Panc1 (cell line): Measurements from ENCODE around the gene RPL35. TPM values are rescaled to one million over a fixed set of nuclear protein-coding genes. Genes with fewer than 3 reads are reported as not detected.

Experiments
- ATAC-seq: fragments of 200-7000 bp; cut with Tn5 transposase; 2 replicates; pipeline ENCODE4 v1.9.1; 2020; ENCODE audit warnings: mild to moderate bottlenecking, moderate library complexity
- BruUV-seq: library from RNA; stranded (reverse); fragments of 400-500 nt; replicated peaks from 2 replicates; lab custom pipeline; 2021; lab: Mats Ljungman, UMichigan
- CTCF ChIA-PET: fragments of 300-600 bp; sonication (Branson Sonifier 250); formaldehyde crosslinking; loops from one replicate; lab custom pipeline; 2022; ENCODE audit warnings: antibody characterized with exemption; lab: Charles Lee
- POLR2A ChIA-PET: fragments of 300-600 bp; sonication (Branson Sonifier 250); formaldehyde crosslinking; loops from one replicate; lab custom pipeline; 2022; ENCODE audit warnings: antibody characterized with exemption; lab: Charles Lee
- DNase-seq: peaks from one replicate; pipeline ENCODE4 v3.0.0-alpha.2; 2010; ENCODE audit warnings: low read depth, low spot score
- H3K27ac ChIP-seq: 2 replicates; pipeline ENCODE4 v1.5.1; 2011; ENCODE audit warnings: mild to moderate bottlenecking, low read length, inconsistent platforms
- H3K27me3 ChIP-seq: fragments of 200-500 bp; sonication (Bioruptor generic); 2 replicates; pipeline ENCODE4 v1.6.0; 2014; ENCODE audit warnings: low read length, inconsistent platforms; ENCODE audit not compliant: control insufficient read depth, insufficient read depth
- H3K36me3 ChIP-seq: fragments of 200-500 bp; sonication (Bioruptor generic); 2 replicates; pipeline ENCODE4 v1.5.1; 2014; ENCODE audit warnings: inconsistent platforms, mild to moderate bottlenecking, low read length, moderate library complexity; ENCODE audit not compliant: control insufficient read depth, insufficient read depth
- H3K4me1 ChIP-seq: 2 replicates; pipeline ENCODE4 v1.5.1; 2011; ENCODE audit warnings: inconsistent platforms, mild to moderate bottlenecking, low read length, moderate library complexity; ENCODE audit not compliant: control insufficient read depth, insufficient read depth
- H3K4me3 ChIP-seq, 2 experiments: 2 replicates each; pipeline ENCODE4 v1.5.1; 2011 to 2012; ENCODE audit warnings: low read depth in 2 of 2, low read length in 2 of 2, mild to moderate bottlenecking in 2 of 2, inconsistent platforms in 1 of 2, moderate library complexity in 1 of 2
- H3K9me3 ChIP-seq: fragments of 200-500 bp; sonication (Bioruptor generic); 2 replicates; pipeline ENCODE4 v1.5.1; 2014; ENCODE audit warnings: low read depth, mild to moderate bottlenecking, inconsistent platforms, low read length, moderate library complexity; ENCODE audit not compliant: control insufficient read depth, insufficient read depth
- POLR2AphosphoS5 ChIP-seq: IDR thresholded peaks from 2 replicates; pipeline ENCODE4 v1.6.1; 2012; ENCODE audit warnings: mild to moderate bottlenecking, low read depth, low read length, moderate library complexity
- SIN3A ChIP-seq: IDR thresholded peaks from 2 replicates; pipeline ENCODE4 v1.6.1; 2012; ENCODE audit warnings: low read depth, mild to moderate bottlenecking, low read length, moderate library complexity, borderline replicate concordance; ENCODE audit not compliant: insufficient read depth
- TCF7L2 ChIP-seq: IDR thresholded peaks from 2 replicates; pipeline ENCODE4 v1.6.1; 2011; ENCODE audit warnings: mild to moderate bottlenecking, low read depth, low read length, inconsistent platforms
- in situ Hi-C: cut with HindIII; loops from 2 replicates; pipeline ENCODE4 v1.10.0; 2016; ENCODE audit warnings: low sequenced_read_pairs, low pct_unique_long_range_greater_than_20kb
- intact Hi-C: fragments of 100-400 bp; cut with micrococcal nuclease; formaldehyde crosslinking; loops from one replicate; pipeline ENCODE4 v1.10.0; 2022; ENCODE audit not compliant: unreplicated experiment
- total RNA-seq: library from RNA; stranded (reverse); gene quantifications from one replicate; pipeline ENCODE4 v1.2.1, GENCODE V29; 2021; ENCODE audit not compliant: unreplicated experiment
- TF ChIP-seq, protein P1 (sequence below), 2 experiments: IDR thresholded peaks; 2 replicates each; pipeline ENCODE4 v1.6.1; 2011 to 2012; ENCODE audit warnings: low read depth in 2 of 2, control low read depth in 1 of 2, low read length in 1 of 2, mild to moderate bottlenecking in 1 of 2, moderate library complexity in 1 of 2; ENCODE audit not compliant: insufficient read depth in 1 of 2
- TF ChIP-seq, protein P2 (sequence below): fragments of 450-650 bp; IDR thresholded peaks from 2 replicates; pipeline ENCODE4 v1.5.1; 2017; ENCODE audit warnings: mild to moderate bottlenecking

Gene RPL35
- total RNA-seq, 1 experiment from 2014 or later = 758 TPM

DNA sequence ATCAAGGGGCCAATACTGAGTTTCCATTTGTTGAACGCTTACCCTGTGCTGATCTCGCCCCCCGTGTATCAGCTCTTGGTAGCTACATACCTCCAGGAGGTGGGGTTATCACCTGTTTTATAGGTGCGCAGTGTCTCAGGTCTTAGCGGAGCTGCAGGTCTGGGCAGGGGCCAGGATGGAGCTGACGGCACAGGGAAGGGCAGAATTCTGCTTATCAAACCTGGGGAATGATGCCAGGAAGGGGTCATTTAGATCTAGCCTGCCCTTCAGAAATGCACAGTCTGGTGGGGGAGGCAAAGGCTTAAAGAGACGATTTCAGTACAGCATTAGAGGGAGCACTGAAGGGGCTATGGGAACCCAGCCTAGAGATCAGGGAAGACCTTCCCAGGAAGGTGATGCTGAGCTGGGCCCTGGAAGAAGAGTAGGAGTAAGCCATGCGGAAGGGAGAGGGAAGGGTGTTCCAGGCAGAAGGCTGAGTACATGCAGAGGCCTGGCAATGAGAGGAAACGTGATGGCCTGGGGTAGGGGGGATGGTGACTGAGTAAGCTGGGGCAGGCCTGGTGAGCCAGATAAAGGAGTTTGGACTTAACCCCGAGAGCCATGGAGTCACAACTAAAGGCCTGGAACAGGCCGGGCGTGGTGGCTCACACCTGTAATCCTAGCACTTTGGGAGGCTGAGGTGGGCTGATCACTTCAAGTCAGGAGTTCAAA lies 53.4 kb downstream of the RPL35 start:
- H3K9me3 ChIP-seq = no peaks in the 10 kb centered on the region
- DNase-seq = no peak
- intact Hi-C loops = no loop called here
- no peaks in the 10 kb centered on the region for H3K27me3 ChIP-seq
- ChIA-PET CTCF (interaction anchor here (0.6 to 0.8 kb wide), 2 partner anchors 33 to 34 kb away, joined by 4 to 10 read pairs; no protein-coding TSS in a partner anchor), POLR2A (interaction anchor here (0.6 kb wide), 1 partner anchor 396 kb away, joined by 3 read pairs; no protein-coding TSS in a partner anchor)
- ATAC-seq = no peak
- H3K27ac ChIP-seq = no peak overlapping the region
- peaks cover under 1% of the 10 kb centered on the region for H3K4me1 ChIP-seq
- H3K36me3 ChIP-seq = no peaks in the 10 kb centered on the region; the same call in 1 of the 2 replicates
- in situ Hi-C loops = no loop called here
- no TSS peak for BruUV-seq
- TF ChIP-seq SIN3A (no peak), TCF7L2 (no peak), POLR2AphosphoS5 (no peak)
- TF ChIP-seq, protein P1, sequence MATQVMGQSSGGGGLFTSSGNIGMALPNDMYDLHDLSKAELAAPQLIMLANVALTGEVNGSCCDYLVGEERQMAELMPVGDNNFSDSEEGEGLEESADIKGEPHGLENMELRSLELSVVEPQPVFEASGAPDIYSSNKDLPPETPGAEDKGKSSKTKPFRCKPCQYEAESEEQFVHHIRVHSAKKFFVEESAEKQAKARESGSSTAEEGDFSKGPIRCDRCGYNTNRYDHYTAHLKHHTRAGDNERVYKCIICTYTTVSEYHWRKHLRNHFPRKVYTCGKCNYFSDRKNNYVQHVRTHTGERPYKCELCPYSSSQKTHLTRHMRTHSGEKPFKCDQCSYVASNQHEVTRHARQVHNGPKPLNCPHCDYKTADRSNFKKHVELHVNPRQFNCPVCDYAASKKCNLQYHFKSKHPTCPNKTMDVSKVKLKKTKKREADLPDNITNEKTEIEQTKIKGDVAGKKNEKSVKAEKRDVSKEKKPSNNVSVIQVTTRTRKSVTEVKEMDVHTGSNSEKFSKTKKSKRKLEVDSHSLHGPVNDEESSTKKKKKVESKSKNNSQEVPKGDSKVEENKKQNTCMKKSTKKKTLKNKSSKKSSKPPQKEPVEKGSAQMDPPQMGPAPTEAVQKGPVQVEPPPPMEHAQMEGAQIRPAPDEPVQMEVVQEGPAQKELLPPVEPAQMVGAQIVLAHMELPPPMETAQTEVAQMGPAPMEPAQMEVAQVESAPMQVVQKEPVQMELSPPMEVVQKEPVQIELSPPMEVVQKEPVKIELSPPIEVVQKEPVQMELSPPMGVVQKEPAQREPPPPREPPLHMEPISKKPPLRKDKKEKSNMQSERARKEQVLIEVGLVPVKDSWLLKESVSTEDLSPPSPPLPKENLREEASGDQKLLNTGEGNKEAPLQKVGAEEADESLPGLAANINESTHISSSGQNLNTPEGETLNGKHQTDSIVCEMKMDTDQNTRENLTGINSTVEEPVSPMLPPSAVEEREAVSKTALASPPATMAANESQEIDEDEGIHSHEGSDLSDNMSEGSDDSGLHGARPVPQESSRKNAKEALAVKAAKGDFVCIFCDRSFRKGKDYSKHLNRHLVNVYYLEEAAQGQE (IDR thresholded peaks at IDR 0.05; ENCODE audit: insufficient read depth in 1 of 2, low read depth in 2 of 2, low read length in 1 of 2) = no peak
- TF ChIP-seq, protein P2, sequence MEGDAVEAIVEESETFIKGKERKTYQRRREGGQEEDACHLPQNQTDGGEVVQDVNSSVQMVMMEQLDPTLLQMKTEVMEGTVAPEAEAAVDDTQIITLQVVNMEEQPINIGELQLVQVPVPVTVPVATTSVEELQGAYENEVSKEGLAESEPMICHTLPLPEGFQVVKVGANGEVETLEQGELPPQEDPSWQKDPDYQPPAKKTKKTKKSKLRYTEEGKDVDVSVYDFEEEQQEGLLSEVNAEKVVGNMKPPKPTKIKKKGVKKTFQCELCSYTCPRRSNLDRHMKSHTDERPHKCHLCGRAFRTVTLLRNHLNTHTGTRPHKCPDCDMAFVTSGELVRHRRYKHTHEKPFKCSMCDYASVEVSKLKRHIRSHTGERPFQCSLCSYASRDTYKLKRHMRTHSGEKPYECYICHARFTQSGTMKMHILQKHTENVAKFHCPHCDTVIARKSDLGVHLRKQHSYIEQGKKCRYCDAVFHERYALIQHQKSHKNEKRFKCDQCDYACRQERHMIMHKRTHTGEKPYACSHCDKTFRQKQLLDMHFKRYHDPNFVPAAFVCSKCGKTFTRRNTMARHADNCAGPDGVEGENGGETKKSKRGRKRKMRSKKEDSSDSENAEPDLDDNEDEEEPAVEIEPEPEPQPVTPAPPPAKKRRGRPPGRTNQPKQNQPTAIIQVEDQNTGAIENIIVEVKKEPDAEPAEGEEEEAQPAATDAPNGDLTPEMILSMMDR = no peak
- H3K4me3 ChIP-seq = no peak overlapping the region

Other genes with a start within 250 kb of the RPL35 start
- 7.6 TPM for gene NR6A1, start 90.6 kb downstream of the RPL35 start, total RNA-seq
- gene OLFML2A, start 84.8 kb downstream of the RPL35 start, total RNA-seq = 44.5 TPM
- not detected for gene WDR38, start 8.5 kb downstream of the RPL35 start, total RNA-seq
- gene ARPC5L, start 173 bp upstream of the RPL35 start, total RNA-seq = 39.6 TPM
- gene GOLGA1, start 79.1 kb upstream of the RPL35 start, total RNA-seq = 15.5 TPM